Activated CD8-positive, alpha-beta memory T cell treated with anti-CD3 and anti-CD28 coated beads, Interleukin-2, amount 10 ng/mL, durations not matched to agents 7 days and 5 days (primary cell): ENCODE measurements around the gene LMTK2. TPM values are rescaled to one million over a fixed set of nuclear protein-coding genes. Genes with fewer than 3 reads are reported as not detected.
"Not testable (repeated sequence)": the region's sequence is repeated elsewhere in the genome, so short reads cannot be mapped to it uniquely, and the experiment has no call there.

ENCODE experiments used
- ATAC-seq: fragments of 150-1000 bp; cut with Tn5 transposase; one replicate; pipeline ENCODE4 v1.10.0; 2021; ENCODE audit warnings: moderate library complexity
- CTCF ChIA-PET: fragments of 350-600 bp; sonication (Branson Sonifier 250); formaldehyde crosslinking; loops from one replicate; lab custom pipeline; 2021; ENCODE audit warnings: antibody characterized with exemption; lab: Charles Lee
- DNase-seq: peaks from one replicate; pipeline ENCODE4 v3.0.0-alpha.2; 2020
- H3K27ac Mint-ChIP-seq: one replicate; pipeline ENCODE4 v1.8.0; 2021; ENCODE audit warnings: mild to moderate bottlenecking, mixed read lengths
- H3K27me3 Mint-ChIP-seq: one replicate; pipeline ENCODE4 v1.8.0; 2021; ENCODE audit warnings: mixed read lengths
- H3K36me3 Mint-ChIP-seq: one replicate; pipeline ENCODE4 v1.8.0; 2021; ENCODE audit warnings: mild to moderate bottlenecking, mixed read lengths
- H3K4me1 Mint-ChIP-seq: one replicate; pipeline ENCODE4 v1.8.0; 2021; ENCODE audit warnings: mixed read lengths
- H3K4me3 Mint-ChIP-seq: one replicate; pipeline ENCODE4 v1.8.0; 2021; ENCODE audit warnings: mild to moderate bottlenecking, moderate library complexity, mixed read lengths
- H3K9me3 Mint-ChIP-seq: one replicate; pipeline ENCODE4 v1.8.0; 2022; ENCODE audit warnings: low read depth, mixed read lengths
- total RNA-seq, 2 experiments: library from RNA; stranded (reverse); gene quantifications; one replicate each; pipeline ENCODE4 v1.2.3, GENCODE V29; 2021

The LMTK2 gene
- total RNA-seq, 2 experiments from 2014 or later = 8.5 to 9.6 TPM

- ATAC-seq = no peak
- H3K27me3 Mint-ChIP-seq = no peaks in the 10 kb centered on the region
Measured at GRCh38 chr7:98115746-98116525, 9.3 kb downstream of the LMTK2 start.

GRCh38 chr7:98116656-98117461 is 10.2 kb downstream of the LMTK2 start:
- Mint-ChIP-seq H3K9me3 (no peaks in the 10 kb centered on the region), H3K4me1 (peaks cover 3% of the 10 kb centered on the region)

More at GRCh38 chr7:98115746-98116525, 9.3 kb downstream of the LMTK2 start:
- Mint-ChIP-seq H3K36me3 (peaks cover 9% of the 10 kb centered on the region), H3K4me1 (peaks cover 3% of the 10 kb centered on the region), H3K27ac (no peak overlapping the region), H3K4me3 (no peak overlapping the region), H3K9me3 (no peaks in the 10 kb centered on the region)
- DNase-seq = no peak
- CTCF ChIA-PET = interaction anchor here (1.4 kb wide), 1 partner anchor 53 kb away, joined by 4 read pairs; no protein-coding TSS in a partner anchor

GRCh38 chr7:98119256-98119918 is 12.7 kb downstream of the LMTK2 start:
- H3K36me3 Mint-ChIP-seq = peaks cover 6% of the 10 kb centered on the region
- H3K4me1 Mint-ChIP-seq = peaks cover 3% of the 10 kb centered on the region
- ATAC-seq (no peak), DNase-seq (no peak)
- no peaks in the 10 kb centered on the region for H3K9me3 Mint-ChIP-seq
- H3K4me3 Mint-ChIP-seq = no peak overlapping the region
- H3K27ac Mint-ChIP-seq = no peak overlapping the region
- H3K27me3 Mint-ChIP-seq = no peaks in the 10 kb centered on the region
- CTCF ChIA-PET = interaction anchor here (1.3 to 2.1 kb wide), 5 partner anchors 9 to 98 kb away, joined by 3 to 12 read pairs (median 6); no protein-coding TSS in a partner anchor

More at GRCh38 chr7:98116656-98117461, 10.2 kb downstream of the LMTK2 start:
- Mint-ChIP-seq H3K27me3 (no peaks in the 10 kb centered on the region), H3K4me3 (no peak overlapping the region), H3K27ac (no peak overlapping the region), H3K36me3 (peaks cover 9% of the 10 kb centered on the region)
- CTCF ChIA-PET = interaction anchor here (1.4 kb wide), 1 partner anchor 52 kb away, joined by 4 read pairs; no protein-coding TSS in a partner anchor
- DNase-seq (no peak), ATAC-seq (no peak)

GRCh38 chr7:98120559-98120958 is 13.9 kb downstream of the LMTK2 start:
- DNase-seq (no peak), ATAC-seq (no peak)
- CTCF ChIA-PET = interaction anchor here (1.4 to 2.1 kb wide), 3 partner anchors 10 to 99 kb away, joined by 6 to 12 read pairs (median 6); no protein-coding TSS in a partner anchor
- no peaks in the 10 kb centered on the region for H3K4me1 Mint-ChIP-seq
- H3K36me3 Mint-ChIP-seq = peaks cover 9% of the 10 kb centered on the region
- H3K27me3 Mint-ChIP-seq = no peaks in the 10 kb centered on the region
- no peak overlapping the region for H3K27ac Mint-ChIP-seq
- H3K9me3 Mint-ChIP-seq = no peaks in the 10 kb centered on the region
- no peak overlapping the region for H3K4me3 Mint-ChIP-seq

- H3K4me1 Mint-ChIP-seq, H3K36me3 Mint-ChIP-seq, ATAC-seq, H3K4me3 Mint-ChIP-seq, H3K27me3 Mint-ChIP-seq, DNase-seq, CTCF ChIA-PET, H3K27ac Mint-ChIP-seq, H3K9me3 Mint-ChIP-seq: not testable (repeated sequence)
Measured at GRCh38 chr7:98121388-98121787, 14.7 kb downstream of the LMTK2 start.

- peaks cover 9% of the 10 kb centered on the region for H3K36me3 Mint-ChIP-seq
- CTCF ChIA-PET = no interaction called here
Measured at GRCh38 chr7:98123365-98123696, 16.7 kb downstream of the LMTK2 start.

GRCh38 chr7:98125759-98126158 is 19.1 kb downstream of the LMTK2 start:
- Mint-ChIP-seq H3K36me3 (peaks cover 5% of the 10 kb centered on the region), H3K4me3 (no peak overlapping the region), H3K27me3 (peaks cover 2% of the 10 kb centered on the region), H3K27ac (no peak overlapping the region), H3K4me1 (no peaks in the 10 kb centered on the region), H3K9me3 (no peaks in the 10 kb centered on the region)
- CTCF ChIA-PET = no interaction called here
- ATAC-seq = no peak
- DNase-seq = no peak

More at GRCh38 chr7:98123365-98123696, 16.7 kb downstream of the LMTK2 start:
- Mint-ChIP-seq H3K27me3 (no peaks in the 10 kb centered on the region), H3K9me3 (no peaks in the 10 kb centered on the region), H3K4me1 (no peaks in the 10 kb centered on the region), H3K27ac (no peak overlapping the region), H3K4me3 (no peak overlapping the region)
- ATAC-seq (no peak), DNase-seq (no peak)

- CTCF ChIA-PET = no interaction called here
- Mint-ChIP-seq H3K9me3 (no peaks in the 10 kb centered on the region), H3K36me3 (peaks cover 5% of the 10 kb centered on the region), H3K27me3 (peaks cover 4% of the 10 kb centered on the region), H3K4me3 (no peak overlapping the region), H3K27ac (no peak overlapping the region), H3K4me1 (peaks cover 7% of the 10 kb centered on the region)
- no peak for ATAC-seq
- no peak for DNase-seq
Measured at GRCh38 chr7:98126311-98127142, 19.9 kb downstream of the LMTK2 start.

- Mint-ChIP-seq H3K27me3 (peaks cover 6% of the 10 kb centered on the region), H3K4me3 (no peak overlapping the region), H3K27ac (no peak overlapping the region), H3K9me3 (no peaks in the 10 kb centered on the region), H3K4me1 (peaks cover 24% of the 10 kb centered on the region), H3K36me3 (peaks cover 5% of the 10 kb centered on the region)
- CTCF ChIA-PET = no interaction called here
- DNase-seq (no peak), ATAC-seq (no peak)
Measured at GRCh38 chr7:98128346-98128745, 21.7 kb downstream of the LMTK2 start.

- Mint-ChIP-seq H3K27me3 (peaks cover 22% of the 10 kb centered on the region), H3K36me3 (no peaks in the 10 kb centered on the region), H3K9me3 (no peaks in the 10 kb centered on the region)
Measured at GRCh38 chr7:98130959-98131358, 24.3 kb downstream of the LMTK2 start.

GRCh38 chr7:98133181-98133580 is 26.5 kb downstream of the LMTK2 start:
- peaks cover 39% of the 10 kb centered on the region for H3K4me1 Mint-ChIP-seq
- CTCF ChIA-PET = interaction anchor here (0.6 to 1.6 kb wide), 7 partner anchors 11 to 131 kb away, joined by 3 to 7 read pairs (median 3); no protein-coding TSS in a partner anchor
- peak overlapping the region; percentile 48 for H3K4me3 Mint-ChIP-seq
- peak overlapping the region; percentile 29 for H3K27ac Mint-ChIP-seq
- DNase-seq (peak; percentile 67), ATAC-seq (peak; percentile 69)
- H3K36me3 Mint-ChIP-seq = peaks cover 5% of the 10 kb centered on the region
- peaks cover 22% of the 10 kb centered on the region for H3K27me3 Mint-ChIP-seq
- H3K9me3 Mint-ChIP-seq = no peaks in the 10 kb centered on the region

More at GRCh38 chr7:98130959-98131358, 24.3 kb downstream of the LMTK2 start:
- Mint-ChIP-seq H3K27ac (no peak overlapping the region), H3K4me1 (peaks cover 39% of the 10 kb centered on the region), H3K4me3 (no peak overlapping the region)
- DNase-seq (no peak), ATAC-seq (no peak)
- CTCF ChIA-PET = interaction anchor here (0.6 to 1.8 kb wide), 7 partner anchors 20 to 110 kb away, joined by 3 to 11 read pairs (median 5); partner anchors contain the start of gene LMTK2

GRCh38 chr7:98133621-98134303 is 27.1 kb downstream of the LMTK2 start:
- no peak for DNase-seq
- H3K9me3 Mint-ChIP-seq = no peaks in the 10 kb centered on the region
- peaks cover 39% of the 10 kb centered on the region for H3K4me1 Mint-ChIP-seq
- peaks cover 5% of the 10 kb centered on the region for H3K36me3 Mint-ChIP-seq
- H3K4me3 Mint-ChIP-seq = no peak overlapping the region
- peak overlapping the region; percentile 29 for H3K27ac Mint-ChIP-seq
- peaks cover 22% of the 10 kb centered on the region for H3K27me3 Mint-ChIP-seq
- ATAC-seq = peak; percentile 35
- CTCF ChIA-PET = interaction anchor here (0.6 to 1.6 kb wide), 7 partner anchors 11 to 131 kb away, joined by 3 to 7 read pairs (median 3); no protein-coding TSS in a partner anchor
